GM06990 (cell line): Measurements from ENCODE around the gene DCP2.

Experiments
- DNase-seq: peaks from one replicate; pipeline ENCODE4 v3.0.0-alpha.2; 2011; ENCODE audit not compliant: insufficient read length; ENCODE audit errors: extremely low read depth
- H3K27me3 ChIP-seq: replicated peaks from 2 replicates; pipeline ENCODE4 v1.6.0; 2011; ENCODE audit warnings: low read length; ENCODE audit not compliant: control insufficient read depth, insufficient read depth
- H3K36me3 ChIP-seq: 2 replicates; pipeline ENCODE4 v1.5.1; 2011; ENCODE audit warnings: low read length; ENCODE audit not compliant: control insufficient read depth, insufficient read depth
- H3K4me3 ChIP-seq: replicated peaks from 2 replicates; pipeline ENCODE4 v1.5.1; 2011; ENCODE audit warnings: low read depth, mild to moderate bottlenecking, control low read depth, low read length
- TF ChIP-seq, protein P1 (sequence below): IDR thresholded peaks from 2 replicates; pipeline ENCODE4 v1.5.1; 2011; ENCODE audit warnings: low read length, control low read depth, mild to moderate bottlenecking, inconsistent platforms; ENCODE audit not compliant: insufficient read depth, poor library complexity, severe bottlenecking

DCP2 gene

DNA sequence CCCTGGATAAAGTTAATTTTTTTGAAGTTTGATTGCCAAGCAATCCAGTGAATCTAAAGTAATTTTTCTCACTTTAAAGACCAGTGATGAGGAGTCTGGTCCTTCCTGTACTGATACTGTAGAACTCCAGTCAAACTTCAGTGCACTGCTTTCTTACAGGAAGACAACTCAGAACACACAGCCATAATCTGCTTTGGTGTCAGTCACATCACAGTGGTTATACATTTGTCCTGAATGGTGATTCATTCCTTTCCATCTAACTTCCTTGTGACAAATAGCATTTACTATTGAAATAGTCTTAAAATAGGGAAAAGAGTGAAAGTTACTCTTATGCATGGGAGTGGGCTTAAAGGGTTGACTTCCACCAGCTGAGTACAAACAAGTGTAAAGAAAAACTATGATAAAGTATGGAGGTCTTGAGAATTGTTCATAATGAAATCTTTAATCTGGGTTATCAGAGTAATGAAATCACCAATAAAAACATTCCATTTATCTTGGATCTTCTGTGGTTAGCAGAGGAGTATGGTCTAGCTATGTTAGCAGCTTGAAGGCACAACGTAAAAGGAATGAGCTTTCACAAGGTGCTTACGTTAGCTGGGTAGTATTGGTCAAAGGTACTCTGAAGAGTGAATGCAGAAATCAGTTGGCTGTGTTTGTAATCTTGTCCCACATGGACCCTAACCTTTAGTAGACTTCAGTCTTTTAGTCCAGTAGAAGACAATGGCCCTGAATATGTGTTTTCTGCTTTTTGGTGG, 41.5 kb downstream of the DCP2 start:
- TF ChIP-seq, protein P1, sequence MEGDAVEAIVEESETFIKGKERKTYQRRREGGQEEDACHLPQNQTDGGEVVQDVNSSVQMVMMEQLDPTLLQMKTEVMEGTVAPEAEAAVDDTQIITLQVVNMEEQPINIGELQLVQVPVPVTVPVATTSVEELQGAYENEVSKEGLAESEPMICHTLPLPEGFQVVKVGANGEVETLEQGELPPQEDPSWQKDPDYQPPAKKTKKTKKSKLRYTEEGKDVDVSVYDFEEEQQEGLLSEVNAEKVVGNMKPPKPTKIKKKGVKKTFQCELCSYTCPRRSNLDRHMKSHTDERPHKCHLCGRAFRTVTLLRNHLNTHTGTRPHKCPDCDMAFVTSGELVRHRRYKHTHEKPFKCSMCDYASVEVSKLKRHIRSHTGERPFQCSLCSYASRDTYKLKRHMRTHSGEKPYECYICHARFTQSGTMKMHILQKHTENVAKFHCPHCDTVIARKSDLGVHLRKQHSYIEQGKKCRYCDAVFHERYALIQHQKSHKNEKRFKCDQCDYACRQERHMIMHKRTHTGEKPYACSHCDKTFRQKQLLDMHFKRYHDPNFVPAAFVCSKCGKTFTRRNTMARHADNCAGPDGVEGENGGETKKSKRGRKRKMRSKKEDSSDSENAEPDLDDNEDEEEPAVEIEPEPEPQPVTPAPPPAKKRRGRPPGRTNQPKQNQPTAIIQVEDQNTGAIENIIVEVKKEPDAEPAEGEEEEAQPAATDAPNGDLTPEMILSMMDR = no peak
- no peak for DNase-seq
- peaks cover 5% of the 10 kb centered on the region for H3K36me3 ChIP-seq
- H3K27me3 ChIP-seq = no peaks in the 10 kb centered on the region
- H3K4me3 ChIP-seq = no peak overlapping the region

DNA sequence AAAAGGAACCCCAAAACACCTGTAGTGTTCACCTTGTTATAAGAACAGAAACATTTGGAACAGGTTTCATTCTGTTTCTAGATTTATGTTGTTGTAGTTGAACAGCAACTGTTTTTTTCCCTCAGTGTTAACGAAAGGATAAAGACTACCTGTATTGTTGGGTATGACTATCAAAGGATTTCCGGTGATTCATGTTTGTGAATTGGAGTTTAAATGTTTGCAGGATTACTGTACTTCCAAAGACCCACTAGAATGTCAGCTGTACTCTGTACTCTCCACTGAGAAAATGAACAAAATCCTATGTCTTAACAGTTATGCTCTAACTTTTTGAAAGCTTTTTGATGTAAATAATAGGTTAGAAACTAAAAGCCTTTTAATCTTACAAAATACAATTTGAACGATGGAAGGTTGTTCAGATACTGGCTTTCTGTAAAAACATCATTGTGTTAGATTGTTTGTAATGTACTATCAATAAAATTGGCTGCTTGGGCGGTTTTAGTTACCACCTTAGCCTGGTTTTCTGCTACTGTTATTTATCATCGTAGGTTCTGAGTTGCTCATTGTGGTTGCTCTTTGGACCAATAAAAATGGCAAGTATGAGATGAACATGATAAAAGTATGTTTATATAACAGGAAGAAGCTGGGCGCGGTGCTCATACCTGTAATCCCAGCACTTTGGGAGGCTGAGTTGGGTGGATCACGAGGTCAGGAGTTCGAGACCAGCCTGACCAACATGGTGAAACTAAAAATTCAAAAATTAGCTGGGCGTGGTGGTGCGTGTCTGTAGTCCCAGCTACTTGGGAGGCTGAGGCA, 44.1 kb downstream of the DCP2 start:
- Histone ChIP-seq H3K27me3 (no peaks in the 10 kb centered on the region), H3K4me3 (no peak overlapping the region), H3K36me3 (peaks cover 2% of the 10 kb centered on the region; the same call in 1 of the 2 replicates)
- TF ChIP-seq, protein P1 = no peak
- DNase-seq = no peak

- H3K36me3 ChIP-seq = peaks cover 4% of the 10 kb centered on the region
- no peak for DNase-seq
- no peak overlapping the region for H3K4me3 ChIP-seq
- TF ChIP-seq, protein P1 = no peak
- H3K27me3 ChIP-seq = no peaks in the 10 kb centered on the region
Measured at GRCh38 chr5:113022661-113023060, 46.1 kb downstream of the DCP2 start.

- Histone ChIP-seq H3K27me3 (no peaks in the 10 kb centered on the region), H3K36me3 (peaks cover 2% of the 10 kb centered on the region), H3K4me3 (no peak overlapping the region)
- TF ChIP-seq, protein P1 = no peak
- DNase-seq = no peak
Measured at GRCh38 chr5:113024076-113024697, 47.6 kb downstream of the DCP2 start.

GRCh38 chr5:113025596-113025995, 49.0 kb downstream of the DCP2 start:
- no peak overlapping the region for H3K4me3 ChIP-seq
- no peak for DNase-seq
- TF ChIP-seq, protein P1 = no peak
- peaks cover 2% of the 10 kb centered on the region for H3K36me3 ChIP-seq
- H3K27me3 ChIP-seq = no peaks in the 10 kb centered on the region
